Tibial nerve (tissue), 4 donors: ENCODE results near the gene UBE2Q1.

ENCODE experiments used
- CTCF ChIP-seq, 5 experiments: fragments of 200-600 bp in 3 of 5; fragments of 450-650 bp in 2 of 5; sonication (generic) in 3 of 5; IDR thresholded peaks; one replicate each; pipeline ENCODE4 v1.5.1; 2016 to 2019; ENCODE audit warnings: antibody characterized with exemption in 5 of 5, mild to moderate bottlenecking in 3 of 5, moderate library complexity in 2 of 5
- EP300 ChIP-seq, 2 donors: sonication (generic); formaldehyde crosslinking; IDR thresholded peaks; one replicate each; pipeline ENCODE4 v1.6.1; 2017; ENCODE audit warnings: antibody characterized with exemption in 2 of 2, mild to moderate bottlenecking in 1 of 2
- POLR2A ChIP-seq, 2 donors: fragments of 450-650 bp; IDR thresholded peaks; one replicate each; pipeline ENCODE4 v1.6.1; 2017; ENCODE audit warnings: antibody characterized with exemption in 2 of 2, mild to moderate bottlenecking in 2 of 2, moderate library complexity in 2 of 2

DNA sequence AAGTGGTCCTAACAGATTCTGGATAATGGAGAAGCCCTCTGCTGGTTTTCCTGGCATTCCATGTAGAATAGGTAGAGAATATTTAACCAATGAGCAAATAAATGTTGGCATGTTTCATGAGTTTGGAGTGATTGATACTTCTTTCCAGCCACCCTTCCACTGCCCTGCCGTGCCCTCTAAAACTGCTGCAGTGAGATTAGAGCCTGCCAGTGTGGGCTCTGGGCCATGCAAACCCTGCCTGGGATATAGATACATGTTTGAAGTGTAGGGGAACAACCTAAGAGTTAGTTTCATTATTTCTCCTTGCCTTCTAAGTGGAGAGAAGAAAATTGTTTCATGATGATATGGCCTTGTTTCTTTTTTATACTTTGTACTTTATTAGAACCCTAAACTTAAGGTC is 10.4 kb downstream of the UBE2Q1 start:
- TF ChIP-seq POLR2A (IDR thresholded peaks at IDR 0.05) = no peak
- TF ChIP-seq CTCF (IDR thresholded peaks at IDR 0.05) = no peak
- no peak for TF ChIP-seq EP300 (IDR thresholded peaks at IDR 0.05)
